Stimulated activated CD4-positive, alpha-beta T cell treated with anti-CD3 and anti-CD28 coated beads, Interleukin-1b, Interleukin-23, amount 100 ng/mL, for 4 hours (primary cell): ENCODE data around the gene DRAP1.
A peak's percentile ranks its signal among the peaks of the same experiment; 100 is the strongest.

ENCODE experiments used
- DNase-seq, 2 donors: peaks; one replicate each; pipeline ENCODE4 v3.0.0-alpha.2; 2020; ENCODE audit warnings: low read depth in 2 of 2

DRAP1 gene

GRCh38 chr11:65903715-65904114 is 15.5 kb upstream of the DRAP1 start:
- DNase-seq, result no peak

GRCh38 chr11:65906602-65907001 is 12.6 kb upstream of the DRAP1 start:
- DNase-seq, result no peak

DNA sequence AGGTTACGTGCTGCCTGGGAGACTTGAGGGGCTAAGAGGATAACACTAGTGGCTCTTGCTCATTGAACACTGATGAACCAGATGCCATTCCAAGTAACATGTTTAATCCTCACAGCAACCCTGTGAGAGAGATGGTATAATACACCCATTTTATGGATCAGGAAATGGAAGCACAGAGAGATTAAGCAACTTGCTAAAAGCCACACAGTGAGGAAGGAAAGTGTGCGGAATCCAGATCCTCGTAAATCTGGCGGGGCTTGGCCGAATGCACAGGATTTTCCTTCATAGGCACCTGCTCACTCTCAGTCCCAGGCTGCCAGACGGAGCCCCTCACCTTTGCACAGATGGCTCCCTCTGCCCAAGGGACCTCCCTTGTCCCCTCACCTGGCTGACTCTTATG is 11.3 kb upstream of the DRAP1 start:
- DNase-seq, result no peak

GRCh38 chr11:65911682-65912568 is 7.3 kb upstream of the DRAP1 start:
- DNase-seq, result no peak

DNA sequence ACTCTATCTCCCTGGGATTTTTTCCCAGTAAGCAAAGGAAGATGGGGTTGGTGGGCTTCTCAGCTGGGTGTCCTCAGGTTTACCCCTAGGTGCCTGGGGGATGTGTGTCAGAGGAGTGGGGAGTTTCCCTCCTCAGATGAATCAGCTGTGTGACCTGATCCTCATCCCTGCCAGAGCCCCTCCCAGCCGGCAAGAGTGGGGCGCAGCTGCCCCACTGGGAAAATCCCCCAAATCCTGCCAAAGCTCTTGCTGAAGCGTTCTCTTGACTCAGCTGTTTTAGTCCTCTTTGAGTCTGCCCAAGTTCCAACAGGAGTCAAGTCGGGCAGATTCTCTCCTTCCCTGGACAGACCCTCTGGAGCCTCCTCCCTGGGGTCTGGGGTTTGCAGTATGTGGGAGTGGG is 6.4 kb upstream of the DRAP1 start:
- no peak for DNase-seq

GRCh38 chr11:65915101-65915820 is 4.0 kb upstream of the DRAP1 start:
- no peak for DNase-seq

DNA sequence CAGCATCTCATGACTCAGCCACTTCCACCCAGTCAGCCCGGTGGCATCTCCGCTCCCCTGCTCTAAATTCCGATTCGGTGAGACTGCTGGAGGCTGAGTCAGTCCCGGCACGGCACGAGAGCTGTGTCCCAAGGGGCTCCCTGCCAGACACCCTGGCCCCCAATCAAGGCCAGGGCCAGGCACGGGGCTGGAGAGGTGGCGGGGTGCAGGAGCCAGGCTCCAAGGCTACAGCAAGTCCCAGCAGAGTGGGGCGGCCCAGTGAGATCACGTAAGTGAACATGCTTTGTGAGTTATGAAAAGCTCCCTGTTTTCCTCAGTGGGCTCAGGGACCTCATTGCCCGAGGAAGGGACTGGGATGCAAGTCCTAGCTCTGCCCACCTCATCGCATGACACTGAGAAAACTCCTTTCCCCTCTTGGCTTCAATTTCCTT is 3.4 kb upstream of the DRAP1 start:
- no peak for DNase-seq

DNA sequence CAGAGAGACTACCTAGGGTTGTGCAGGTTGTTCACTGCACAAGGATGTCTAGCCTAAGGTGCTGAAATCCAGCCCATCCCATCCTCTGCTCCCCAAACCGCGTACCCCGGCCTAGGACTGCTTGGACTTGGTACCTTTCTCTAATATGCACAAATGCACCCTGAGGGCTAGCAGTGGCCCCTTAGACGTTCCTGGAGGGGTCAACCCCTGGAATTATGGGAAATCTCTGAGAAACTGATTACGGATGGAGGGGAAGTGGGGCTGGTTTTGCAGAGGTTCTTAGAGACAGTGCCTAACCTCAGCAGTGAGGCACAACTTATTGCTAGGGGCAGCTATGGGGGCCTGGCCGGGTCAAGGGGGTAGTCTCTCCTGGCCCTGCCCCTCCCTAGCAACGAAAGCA is 2.8 kb upstream of the DRAP1 start:
- DNase-seq, result no peak

- DNase-seq, result no peak
Measured at GRCh38 chr11:65917077-65917433, 2.2 kb upstream of the DRAP1 start.

DNA sequence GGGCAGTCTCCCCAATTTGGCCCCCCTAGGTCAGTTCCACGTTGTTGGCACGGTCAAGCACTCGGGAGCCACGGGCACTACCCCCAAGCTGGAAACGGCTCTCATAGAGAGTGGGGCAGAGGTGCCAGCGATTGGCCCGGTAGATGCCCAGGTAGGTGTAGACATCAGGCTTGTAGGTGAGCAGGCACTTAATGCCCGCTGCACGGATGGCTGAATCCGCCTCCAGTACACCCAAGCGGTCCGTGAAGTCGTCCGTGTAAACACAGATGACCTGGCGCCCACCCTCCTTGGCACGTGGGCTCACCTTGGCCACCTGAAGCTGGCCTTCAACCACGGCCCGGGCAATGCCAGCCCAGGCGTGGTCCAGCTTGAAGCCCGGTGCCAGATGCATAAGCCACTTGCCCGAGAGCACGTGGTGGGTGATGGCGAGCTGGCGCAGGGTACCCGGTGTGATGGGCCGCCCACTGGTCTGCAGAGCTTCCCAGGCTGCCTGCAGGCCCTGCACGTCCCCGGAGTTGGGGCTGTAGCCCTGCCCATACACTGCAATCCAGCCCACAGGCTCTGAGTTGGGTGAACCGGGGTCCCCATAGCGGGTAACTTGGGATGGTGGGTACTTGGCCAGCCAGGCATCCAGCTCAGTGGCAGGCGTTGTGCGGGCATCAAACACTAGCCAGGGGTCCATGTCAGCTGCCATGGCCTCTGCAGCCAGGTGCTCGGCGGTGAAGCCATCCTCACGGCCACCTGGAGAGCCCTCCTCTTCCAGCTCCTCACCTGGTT is 1.6 kb upstream of the DRAP1 start:
- DNase-seq, result no peak

DNA sequence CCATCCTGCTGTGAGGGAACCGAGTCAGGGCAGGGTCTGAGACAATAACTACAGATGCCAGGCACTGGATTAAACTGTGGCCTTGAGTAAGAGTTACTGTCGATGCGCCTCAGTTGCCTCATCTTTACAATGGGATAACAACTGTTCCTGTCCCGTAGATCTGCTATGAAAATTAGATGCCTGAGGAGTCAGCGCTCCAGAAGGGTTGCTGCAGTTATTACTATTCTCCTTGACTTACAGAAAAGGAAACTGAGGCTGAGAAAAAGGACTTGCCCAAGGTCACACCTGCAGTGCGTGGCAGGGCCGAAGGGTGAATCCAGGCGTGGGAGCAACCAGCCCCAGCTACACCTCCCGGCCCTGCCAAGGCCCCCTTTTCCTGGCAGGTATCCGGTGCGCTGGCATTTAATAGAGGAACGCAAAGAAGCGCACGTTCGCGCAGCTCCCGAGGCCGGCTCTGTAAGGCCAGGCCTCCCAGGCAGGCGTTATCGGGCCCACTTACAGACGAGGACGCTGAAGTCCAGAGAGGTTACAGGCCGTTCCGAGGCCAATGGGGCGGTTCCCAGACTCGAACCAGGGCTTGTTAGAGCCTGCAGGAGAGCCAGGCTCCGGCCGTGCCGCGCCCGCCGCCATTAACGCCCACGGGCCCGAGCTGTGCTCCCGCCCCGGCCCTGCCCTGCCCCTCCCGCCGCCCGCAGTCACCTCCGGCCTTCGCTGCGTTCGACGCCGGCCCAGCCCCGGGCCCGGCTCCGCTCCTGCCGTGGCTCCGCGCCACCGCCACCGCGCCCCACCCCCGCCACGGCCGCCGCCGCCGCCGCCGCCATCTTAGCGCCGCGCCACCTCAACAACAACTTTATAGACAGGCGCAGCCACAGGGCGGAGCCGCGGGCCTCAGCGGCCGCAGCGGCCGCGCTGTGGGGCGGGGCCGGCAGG is 750 bp upstream of the DRAP1 start, which contains the start of gene C11orf68:
Gene C11orf68 (minus strand): TSS at position 852 of the 930 bp plus-strand sequence. CDS start 31 bp downstream, at position 821.
- no peak for DNase-seq

DNA sequence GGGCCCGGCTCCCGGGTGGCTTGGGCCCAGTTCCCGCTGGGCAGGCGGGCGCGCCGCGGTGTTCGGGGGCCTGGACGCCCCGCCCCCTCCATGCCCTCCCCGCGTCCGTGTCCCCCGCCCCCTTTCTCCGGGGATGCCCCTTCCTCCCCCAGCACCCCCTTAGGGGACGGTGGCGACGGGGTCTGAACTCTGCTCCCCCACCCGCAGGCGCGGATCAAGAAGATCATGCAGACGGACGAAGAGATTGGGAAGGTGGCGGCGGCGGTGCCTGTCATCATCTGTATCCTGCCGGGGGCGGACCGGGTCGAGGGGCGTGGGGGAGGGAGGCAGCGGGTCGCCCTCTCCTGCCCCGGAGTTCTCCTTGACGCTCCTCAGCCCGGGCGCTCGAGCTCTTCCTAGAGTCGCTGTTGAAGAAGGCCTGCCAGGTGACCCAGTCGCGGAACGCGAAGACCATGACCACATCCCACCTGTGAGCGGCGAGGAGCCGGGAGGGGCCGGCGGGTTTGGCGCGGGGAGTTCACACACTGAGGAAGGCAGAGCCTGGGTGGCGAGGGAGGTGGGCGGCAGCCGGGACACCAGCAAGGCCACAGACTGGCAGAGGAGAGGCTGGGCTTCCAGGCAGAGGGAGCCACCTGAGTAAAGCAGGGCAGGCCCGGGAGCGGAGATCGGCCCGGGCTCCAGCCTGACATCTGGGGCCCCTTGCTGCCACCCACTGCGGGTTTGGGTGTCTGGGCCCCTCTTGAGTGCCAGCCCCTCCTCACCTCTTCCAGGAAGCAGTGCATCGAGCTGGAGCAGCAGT is 546 bp downstream of the DRAP1 start:
- peak in 1 of 2 donors; percentile 42 for DNase-seq

DNA sequence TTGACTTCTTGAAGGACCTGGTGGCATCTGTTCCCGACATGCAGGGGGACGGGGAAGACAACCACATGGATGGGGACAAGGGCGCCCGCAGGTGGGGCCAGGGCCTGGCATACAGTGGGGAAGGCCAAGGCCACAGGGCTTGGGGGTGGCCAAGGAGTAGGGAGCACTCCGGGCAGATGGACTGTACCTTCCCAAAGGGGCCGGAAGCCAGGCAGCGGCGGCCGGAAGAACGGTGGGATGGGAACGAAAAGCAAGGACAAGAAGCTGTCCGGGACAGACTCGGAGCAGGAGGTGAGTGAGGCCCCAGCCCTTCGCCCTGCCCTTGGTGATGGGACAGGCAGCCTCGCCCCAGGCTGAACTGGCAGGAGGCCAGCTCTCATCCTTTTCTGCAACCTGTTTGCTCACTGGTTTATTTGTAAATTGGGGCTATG is 1.2 kb downstream of the DRAP1 start:
- no peak for DNase-seq

DNA sequence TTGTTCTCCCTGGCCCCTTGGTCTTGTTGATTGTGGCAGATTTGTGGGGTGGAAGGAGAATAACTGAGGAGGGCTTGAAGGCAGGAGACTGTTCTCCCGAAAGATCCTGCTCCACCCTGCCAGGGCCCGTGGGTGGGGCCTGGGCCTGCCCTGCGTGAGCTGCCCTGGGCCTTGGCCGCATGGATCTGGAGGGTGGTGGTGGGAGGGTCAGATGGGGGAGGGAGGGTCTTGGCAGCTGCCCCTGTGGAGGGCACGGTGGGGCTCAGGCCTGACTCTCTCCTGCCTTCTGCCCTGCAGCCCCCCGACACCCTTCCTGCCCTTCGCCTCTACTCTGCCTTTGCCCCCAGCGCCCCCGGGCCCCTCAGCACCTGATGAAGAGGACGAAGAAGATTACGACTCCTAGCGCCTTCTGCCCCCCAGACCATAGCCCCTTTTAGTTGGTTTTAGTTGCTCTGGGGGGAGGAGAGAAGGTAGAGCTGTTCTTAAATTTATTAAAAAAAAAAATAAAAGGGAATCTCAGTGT is 1.9 kb downstream of the DRAP1 start:
- no peak for DNase-seq

DNA sequence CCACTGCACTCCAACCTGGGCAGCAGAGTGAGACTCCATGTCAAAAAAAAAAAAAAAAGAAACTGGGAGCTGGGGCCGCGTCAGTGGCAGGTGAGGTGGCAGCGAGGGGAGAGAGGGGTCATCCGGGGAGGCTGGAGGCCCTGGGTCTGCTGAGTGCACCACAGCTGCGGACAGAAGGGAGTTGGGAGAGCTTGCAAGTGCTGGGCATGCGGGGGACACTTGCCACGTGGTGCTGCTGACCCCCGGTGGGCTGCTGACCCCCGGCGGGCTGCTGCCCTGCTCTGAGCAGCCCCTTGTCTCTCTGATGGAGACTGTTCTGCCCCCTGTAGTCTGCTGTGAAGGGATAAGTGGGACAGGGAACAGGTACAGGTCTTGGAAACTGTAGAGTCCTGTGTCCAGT is 2.6 kb downstream of the DRAP1 start:
- DNase-seq, result no peak

DNA sequence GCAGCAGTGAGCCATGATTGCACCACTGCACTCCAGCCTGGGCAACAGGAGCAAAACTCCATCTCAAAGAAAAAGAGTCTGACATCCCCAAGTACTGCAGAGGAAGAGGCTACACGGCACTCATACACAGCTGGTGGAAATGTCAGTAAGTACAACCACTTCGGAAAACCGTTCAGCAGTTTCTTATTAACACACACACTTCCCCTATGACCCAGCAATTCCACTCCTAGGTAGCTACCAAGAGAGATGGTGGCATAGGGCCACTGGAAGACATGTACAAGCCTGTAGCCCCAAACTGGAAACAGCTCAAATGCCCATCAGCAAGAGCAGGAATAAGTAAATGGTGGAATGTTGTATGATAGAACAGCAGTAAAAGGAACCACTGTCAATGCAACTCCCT is 3.3 kb downstream of the DRAP1 start:
- DNase-seq, result no peak

DNA sequence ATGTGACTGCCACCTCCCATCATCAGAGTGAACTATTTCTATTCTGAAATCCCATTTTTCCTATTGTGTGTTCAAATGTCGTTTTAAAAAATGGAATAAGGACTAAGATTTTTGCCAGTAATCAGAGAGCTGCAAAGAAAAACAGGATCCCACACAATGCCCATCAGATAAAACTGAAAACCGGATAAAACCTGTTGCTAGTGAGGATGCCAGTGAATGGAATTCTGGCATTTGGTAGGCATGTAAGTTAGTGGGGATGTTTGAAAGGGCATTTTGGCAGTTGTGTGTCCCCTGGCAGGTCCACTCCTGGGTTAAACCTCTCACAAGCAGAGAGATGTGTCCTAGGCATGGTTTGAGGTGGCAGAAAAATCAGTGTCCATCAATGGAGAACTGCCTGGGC is 6.2 kb downstream of the DRAP1 start:
- DNase-seq, result no peak

- peak; percentile 47 to 63 for DNase-seq
Measured at GRCh38 chr11:65927904-65928397, 8.7 kb downstream of the DRAP1 start.

DNA sequence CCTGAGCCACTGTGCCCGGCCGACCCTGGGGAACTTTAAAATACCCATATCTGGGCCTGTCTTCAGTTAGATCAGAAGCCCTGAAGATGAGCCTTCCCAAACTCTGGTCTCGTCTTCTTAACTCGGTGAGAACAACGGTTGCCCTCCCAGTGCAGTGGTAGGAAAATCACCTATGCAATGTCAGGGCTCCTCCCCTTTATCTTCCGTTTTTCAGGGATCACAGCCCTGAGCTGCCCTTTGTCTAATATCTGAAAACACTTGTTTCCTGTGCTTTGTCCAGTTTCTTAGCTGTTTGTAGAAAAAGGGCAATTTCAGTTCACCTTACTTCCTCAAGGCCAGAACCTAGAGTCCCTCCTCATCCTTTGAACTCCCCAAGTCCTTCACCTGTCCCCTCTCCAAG is 9.4 kb downstream of the DRAP1 start:
- no peak for DNase-seq
